Measurements from ENCODE around the gene CLEC2A.

The CLEC2A gene

DNA sequence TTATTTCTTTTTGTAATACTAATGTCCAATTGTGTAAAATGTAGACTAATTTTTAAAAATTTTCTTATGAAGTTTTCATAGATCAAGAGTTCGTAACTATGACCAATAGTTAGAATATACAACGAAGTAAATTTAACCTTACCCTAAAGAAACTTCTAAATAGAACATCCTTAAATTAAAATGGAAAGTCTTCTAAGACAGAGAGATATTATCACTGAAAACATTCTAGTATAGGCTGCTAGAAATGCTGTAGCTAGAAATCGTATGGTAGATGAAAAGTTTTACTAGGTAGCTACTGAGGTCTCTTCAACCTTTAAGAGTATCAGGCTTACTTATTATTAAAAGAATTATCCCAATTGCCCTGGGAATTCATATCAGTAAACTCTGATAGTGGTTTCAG, 925 bp downstream of the CLEC2A start:
- DNase-seq, result no peak

DNA sequence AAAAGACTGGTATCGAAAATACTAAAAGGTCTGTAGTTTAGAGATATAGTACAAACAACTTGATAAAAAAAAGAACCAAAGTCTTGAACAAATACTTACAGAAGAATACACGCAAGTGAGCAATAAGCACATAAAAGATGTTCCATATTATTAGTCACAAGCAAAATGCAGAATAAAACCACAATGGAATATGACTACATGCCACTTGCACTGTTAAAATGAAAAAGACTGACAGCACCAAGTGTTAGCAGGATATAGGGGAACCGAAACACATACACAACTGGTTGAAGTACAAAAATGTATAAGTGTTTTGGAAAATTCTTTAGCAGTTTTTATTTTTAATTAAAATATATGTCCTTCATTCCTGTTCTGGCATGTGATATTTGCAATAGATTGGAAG, 3.6 kb downstream of the CLEC2A start:
- no peak for DNase-seq

- no peak for DNase-seq
Measured at GRCh38 chr12:9926876-9927275, 5.3 kb downstream of the CLEC2A start.

DNA sequence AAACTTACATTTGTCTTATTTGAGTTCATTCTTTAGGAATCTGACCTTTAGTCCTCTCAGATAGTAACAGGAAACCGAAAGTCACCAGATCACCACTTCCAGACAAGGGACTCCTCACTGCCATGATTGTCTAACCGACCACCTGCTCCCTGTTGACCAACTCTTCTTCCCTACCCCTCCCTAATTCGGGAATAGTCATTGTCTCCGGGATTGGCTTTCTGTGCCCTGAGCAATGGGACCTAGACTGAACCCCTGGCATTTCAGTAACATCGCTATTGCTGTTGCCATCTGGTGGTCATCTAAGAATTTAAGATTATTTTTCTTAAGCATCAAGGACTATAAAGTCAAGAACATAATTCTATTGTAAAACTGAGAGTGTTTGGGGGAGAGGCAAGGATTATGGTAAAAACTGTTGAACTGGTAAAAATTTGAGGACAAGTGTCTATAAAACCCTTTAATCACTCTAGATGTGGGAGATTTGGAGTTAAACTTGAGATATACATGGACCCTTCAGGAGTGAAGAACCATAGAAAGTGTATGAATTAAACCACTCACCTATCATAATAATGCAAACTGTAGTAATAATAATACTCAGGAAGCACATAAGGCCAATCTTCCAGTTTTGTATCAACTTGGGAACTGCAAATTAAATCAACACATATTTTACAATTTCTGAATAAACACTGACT, 6.3 kb downstream of the CLEC2A start:
- no peak for DNase-seq

GRCh38 chr12:9922429-9922828, 9.7 kb downstream of the CLEC2A start:
- no peak for DNase-seq

DNA sequence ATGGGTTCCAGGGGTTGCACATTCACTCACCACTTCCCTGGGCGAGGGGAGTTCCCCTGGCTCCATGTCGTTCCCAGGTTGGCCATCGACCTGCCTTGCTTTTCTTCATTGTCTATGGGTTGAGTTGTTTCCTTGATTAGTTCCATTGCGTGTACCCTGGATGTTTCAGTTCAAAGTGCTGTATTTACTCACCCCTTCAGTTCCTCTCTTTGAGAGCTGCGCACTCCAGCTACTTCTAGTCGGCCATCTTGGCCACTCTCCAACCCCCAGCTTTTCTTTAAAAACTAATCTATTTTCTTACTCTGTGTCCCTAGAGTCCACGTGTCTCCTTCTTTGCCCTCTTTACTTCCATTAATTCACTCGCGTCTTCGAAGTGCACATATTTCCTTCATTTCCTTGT, 11.7 kb downstream of the CLEC2A start:
- DNase-seq, result no peak

- no peak for DNase-seq
Measured at GRCh38 chr12:9919443-9919842, 12.7 kb downstream of the CLEC2A start.

- DNase-seq, result no peak
Measured at GRCh38 chr12:9911708-9912107, 20.5 kb downstream of the CLEC2A start.

DNA sequence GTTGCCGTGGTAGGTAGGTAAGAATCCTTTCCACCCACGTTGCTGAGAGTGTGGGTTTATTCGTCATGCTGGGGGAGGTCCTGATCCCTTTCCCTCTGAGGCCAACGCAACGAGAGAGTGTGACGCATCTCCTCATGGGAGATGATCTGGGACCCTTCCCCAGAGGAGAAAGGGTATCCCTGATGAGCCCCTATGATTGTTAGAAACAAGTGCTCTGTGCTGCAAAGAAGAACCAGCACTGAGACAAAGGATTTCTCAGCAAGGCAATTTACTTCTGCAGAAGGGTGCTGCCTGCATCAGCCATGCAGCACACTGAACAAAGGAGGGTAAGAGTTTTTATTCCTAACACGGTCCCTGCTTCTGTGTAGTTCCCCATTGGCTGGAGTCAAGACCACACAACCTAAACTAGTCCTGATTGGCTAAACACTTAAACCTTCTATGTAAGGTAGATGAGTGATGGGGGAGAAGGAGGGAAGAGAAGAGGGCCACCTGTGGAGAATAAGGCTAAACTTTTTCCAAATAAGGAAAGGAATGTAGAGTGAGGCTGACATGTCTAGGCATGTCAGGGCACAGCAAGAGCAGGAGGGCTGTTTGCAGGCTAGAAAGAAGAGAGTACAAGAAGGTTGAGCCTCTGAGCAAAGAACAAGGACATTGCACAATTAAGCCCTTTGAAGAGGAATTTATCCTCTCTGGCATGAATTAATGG, 21.3 kb downstream of the CLEC2A start:
- no peak for DNase-seq

- no peak for DNase-seq
Measured at GRCh38 chr12:9909724-9910123, 22.4 kb downstream of the CLEC2A start.

DNA sequence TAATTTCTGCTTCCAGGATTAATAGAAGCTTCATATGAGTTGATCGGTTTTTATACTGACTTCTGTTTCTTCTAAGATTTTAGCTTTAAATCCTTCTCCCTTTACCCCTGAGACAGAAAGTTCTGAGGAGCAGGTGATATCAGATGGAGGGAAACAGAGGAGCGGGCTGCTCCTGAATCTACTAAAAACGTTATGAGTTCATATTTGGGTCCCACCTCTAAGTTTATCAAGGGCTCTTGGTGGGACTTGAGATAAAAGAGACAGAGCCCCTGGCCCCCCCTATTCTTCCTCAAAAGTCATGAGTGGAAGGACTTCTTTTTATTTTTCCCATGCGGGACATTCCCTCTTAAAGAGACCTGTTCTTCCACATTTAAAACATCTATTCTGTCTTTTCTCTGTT, 23.8 kb downstream of the CLEC2A start:
- no peak for DNase-seq

- DNase-seq, result no peak
Measured at GRCh38 chr12:9907769-9908168, 24.4 kb downstream of the CLEC2A start.

DNA sequence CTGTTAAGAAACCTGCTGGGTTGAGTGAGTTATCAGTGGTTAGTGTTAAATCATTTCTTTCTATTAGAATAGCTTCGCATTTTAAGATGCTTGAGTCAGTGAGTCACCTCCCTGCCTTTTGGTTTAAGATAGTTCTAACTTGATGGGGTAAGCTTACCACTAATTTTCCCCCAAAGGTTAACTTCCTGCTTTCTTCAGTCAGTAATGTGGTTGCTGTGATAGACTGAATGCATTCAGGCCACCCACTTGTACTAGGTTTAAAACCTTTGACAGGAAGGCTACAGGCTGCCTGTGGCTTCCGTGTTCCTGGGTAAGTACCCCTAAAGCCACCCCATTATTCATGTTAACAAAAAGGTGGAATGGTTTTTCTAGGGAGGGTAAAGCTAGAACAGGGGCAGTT, 25.3 kb downstream of the CLEC2A start:
- DNase-seq, result no peak

GRCh38 chr12:9902539-9903228, 29.5 kb downstream of the CLEC2A start:
- DNase-seq, result no peak

DNA sequence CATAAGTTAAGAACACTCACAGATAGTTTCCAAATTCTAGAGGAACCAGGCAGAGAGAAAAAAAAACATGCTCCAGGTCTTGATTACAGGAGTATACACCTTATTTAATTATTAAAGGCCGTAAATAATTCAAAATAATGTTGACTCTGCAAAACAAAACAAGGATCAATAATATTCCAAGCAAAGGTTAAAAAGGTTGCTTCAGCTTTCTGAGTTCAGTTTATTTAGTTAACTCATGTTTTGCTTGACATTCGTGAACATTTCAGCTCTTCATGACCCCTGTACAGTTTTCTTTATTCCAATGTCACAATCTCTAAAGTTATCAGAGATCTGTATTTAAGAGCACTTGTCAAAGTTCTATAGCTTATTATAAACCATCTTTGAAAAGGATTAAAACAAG, 31.2 kb downstream of the CLEC2A start:
- DNase-seq, result no peak

DNA sequence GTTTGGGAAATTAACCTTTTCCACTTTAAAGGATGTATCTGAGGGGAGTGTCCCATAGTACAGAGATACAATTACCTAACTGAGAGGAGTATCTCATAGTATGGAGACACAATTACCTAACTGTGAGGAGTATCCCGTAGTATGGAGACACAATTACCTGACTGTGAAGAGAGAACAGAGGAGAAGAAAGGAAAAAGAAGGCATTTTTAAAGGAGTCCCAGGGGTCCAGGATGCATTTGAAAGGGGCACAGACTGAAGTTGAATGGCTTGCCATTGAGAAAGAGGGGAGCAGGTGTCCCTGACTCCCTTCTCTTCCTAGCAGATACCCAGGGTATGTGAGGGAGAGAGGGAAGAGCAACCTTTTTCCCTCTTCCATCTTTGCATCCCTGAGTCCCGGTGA, 33.0 kb downstream of the CLEC2A start:
- DNase-seq, result no peak

- DNase-seq, result no peak
Measured at GRCh38 chr12:9897535-9897934, 34.6 kb downstream of the CLEC2A start.

DNA sequence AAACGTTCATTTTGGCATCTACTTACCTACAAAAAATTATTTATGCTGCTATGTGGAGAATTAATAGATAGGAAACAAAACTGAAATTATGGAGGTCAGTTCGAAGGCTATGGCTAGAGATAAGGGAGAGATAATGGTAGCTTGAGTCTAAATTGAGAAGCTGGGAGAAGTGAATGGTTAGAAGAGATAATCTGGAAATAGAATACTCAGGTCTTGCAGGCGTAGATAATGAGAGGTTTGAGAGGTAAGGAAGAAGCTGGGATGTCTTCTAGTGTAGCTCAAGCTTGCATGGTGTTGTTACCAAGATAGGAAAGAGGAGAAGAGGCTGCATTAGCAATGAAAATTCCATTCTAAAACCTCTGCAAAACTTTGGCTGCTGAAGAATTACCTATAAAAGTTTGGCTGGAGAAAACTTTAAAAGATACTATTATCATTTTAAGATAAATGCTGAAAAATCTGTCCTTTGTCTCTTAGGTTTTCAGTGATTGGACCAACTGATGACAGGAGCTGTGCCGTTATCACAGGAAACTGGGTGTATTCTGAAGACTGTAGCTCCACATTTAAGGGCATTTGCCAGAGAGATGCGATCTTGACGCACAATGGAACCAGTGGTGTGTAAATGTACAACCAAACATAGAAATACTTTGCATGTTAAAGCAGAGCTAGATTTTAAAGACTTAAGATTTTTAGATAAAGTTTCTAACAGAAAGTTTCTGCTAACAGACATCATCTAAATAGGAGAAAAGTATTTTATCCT, 36.8 kb downstream of the CLEC2A start:
- no peak for DNase-seq

DNA sequence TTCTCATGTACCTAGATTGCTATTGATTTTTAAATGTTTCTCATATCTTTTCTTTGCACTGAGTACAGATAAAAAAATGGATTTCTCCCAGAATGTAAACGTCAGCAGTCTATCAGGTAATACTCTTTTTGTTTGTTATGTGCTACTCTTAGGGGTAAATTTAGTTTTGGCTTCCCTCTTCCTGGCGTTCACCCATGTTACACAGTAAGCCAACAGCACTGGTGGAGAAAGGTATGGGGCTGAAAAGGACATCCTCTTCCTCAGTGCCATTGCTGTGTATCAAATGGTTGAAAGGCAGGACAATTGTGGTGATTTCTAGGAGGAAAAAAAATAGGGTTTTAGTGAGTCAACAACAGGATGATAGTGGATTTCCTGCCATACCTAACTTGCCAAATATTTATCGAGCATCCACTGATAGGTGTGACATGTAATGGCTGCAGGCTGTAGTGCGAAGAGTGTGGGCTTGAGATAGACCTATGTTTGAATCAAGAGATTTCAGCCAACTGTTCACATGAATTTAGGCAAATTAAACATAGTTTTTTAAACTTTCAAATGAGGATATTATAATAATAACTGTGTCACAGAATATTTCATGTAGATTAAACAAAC, 43.4 kb downstream of the CLEC2A start:
- no peak for DNase-seq

- DNase-seq, result no peak
Measured at GRCh38 chr12:9883175-9883574, 49.0 kb downstream of the CLEC2A start.

- DNase-seq, result no peak
Measured at GRCh38 chr12:9881988-9882387, 50.2 kb downstream of the CLEC2A start.

DNA sequence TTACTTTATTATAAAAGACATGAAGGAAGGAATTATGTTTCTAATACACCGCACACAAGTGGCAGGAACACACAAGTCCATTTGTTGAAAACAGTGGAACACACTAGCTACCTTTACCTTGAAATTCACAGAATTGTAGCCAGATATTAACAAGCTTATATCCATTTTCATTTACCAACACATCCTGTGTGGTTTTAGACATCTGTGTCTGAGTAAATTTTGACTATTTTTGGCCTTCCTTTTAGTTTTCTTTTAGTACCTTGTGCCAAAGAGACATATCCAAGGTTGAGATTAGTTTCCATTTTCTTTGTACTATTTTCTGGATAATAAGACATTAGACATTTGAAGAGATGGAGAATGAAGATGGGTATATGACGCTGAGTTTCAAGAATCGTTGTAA, 50.9 kb downstream of the CLEC2A start, which contains the start of gene KLRF2:
Gene KLRF2, plus strand, starts transcription at position 244 of the 400 bp plus-strand sequence. Its CDS starts 107 bp downstream, at position 351.
- DNase-seq, result no peak

GRCh38 chr12:9880532-9881078, 51.6 kb downstream of the CLEC2A start:
- DNase-seq, result no peak

Measured in NCI-H1092 treated with DMSO at 0.1 percent for 48 hours (cell line).